AG04449 (cell line): ENCODE results near the gene UST.

Experiments
- CTCF ChIA-PET: fragments of 350-600 bp; formaldehyde crosslinking; extraction: SDS; loops from one replicate; lab custom pipeline; 2021; ENCODE audit warnings: antibody characterized with exemption; lab: Yijun Ruan, JAX
- POLR2A ChIA-PET: fragments of 400-600, 350-600 bp; formaldehyde crosslinking; extraction: SDS; loops from one replicate; lab custom pipeline; 2020; ENCODE audit warnings: antibody characterized with exemption, inconsistent platforms; lab: Yijun Ruan, JAX
- DNase-seq: peaks from one replicate; pipeline ENCODE4 v3.0.0-alpha.2; 2010; ENCODE audit warnings: low read depth, low spot score
- H3K4me3 ChIP-seq: 2 replicates; pipeline ENCODE4 v1.5.1; 2011; ENCODE audit warnings: low read depth, mild to moderate bottlenecking, control low read depth, low read length
- CTCF ChIP-seq: IDR thresholded peaks from one replicate; pipeline ENCODE4 v1.5.1; 2011; ENCODE audit warnings: mild to moderate bottlenecking, moderate library complexity, low read length, control low read depth, inconsistent platforms; ENCODE audit not compliant: insufficient read depth; ENCODE audit errors: missing control alignments

The UST gene

GRCh38 chr6:148890652-148891404 lies 144.0 kb downstream of the UST start:
- ChIA-PET POLR2A (no interaction called here), CTCF (interaction anchor here (2.2 kb wide), 1 partner anchor 313 kb away, joined by 6 read pairs; no protein-coding TSS in a partner anchor)
- no peak overlapping the region for H3K4me3 ChIP-seq
- no peak for DNase-seq
- no peak for TF ChIP-seq CTCF

DNA sequence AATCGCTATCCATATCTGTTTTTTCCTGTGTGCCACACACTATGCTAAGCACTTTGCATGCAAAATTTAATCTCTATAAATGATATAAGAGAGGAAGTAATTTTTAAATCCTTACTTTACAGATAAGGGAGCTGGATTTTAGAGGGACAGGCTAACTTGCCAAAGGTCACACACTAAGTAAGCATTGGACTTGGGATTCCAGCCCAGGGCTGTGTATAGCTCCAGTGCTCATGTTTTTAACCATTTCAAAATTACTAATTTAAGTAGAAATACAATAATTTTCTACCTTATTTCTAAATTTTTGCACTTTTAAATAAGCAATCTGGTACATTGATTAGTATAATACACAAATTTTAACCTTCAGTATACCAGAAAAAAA lies 144.6 kb downstream of the UST start:
- DNase-seq = no peak
- POLR2A ChIA-PET = no interaction called here
- CTCF ChIA-PET = interaction anchor here (2.2 kb wide), 1 partner anchor 313 kb away, joined by 6 read pairs; no protein-coding TSS in a partner anchor
- H3K4me3 ChIP-seq = no peak overlapping the region
- no peak for TF ChIP-seq CTCF

DNA sequence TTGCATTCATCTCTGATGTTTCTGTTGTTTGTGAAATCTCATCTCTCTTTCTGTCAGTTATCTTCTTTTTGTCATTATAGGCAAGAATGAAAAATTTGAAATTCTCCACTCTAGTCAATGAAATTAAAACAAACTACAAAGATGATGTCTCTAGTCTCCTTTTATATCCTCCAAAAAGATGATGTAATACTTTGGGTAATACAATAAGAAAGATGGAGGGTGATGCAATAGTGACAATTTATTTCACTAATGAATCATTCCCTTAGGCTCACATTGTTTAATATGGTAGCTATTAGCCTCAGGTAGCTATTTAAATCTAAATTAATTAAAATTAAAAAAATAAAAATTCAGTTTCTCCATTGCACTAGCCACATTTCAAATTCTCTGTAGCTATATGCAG lies 145.4 kb downstream of the UST start:
- H3K4me3 ChIP-seq = no peak overlapping the region
- CTCF ChIA-PET = interaction anchor here (2.2 kb wide), 1 partner anchor 314 kb away, joined by 6 read pairs; no protein-coding TSS in a partner anchor
- no peak for DNase-seq
- POLR2A ChIA-PET = no interaction called here
- no peak for TF ChIP-seq CTCF

DNA sequence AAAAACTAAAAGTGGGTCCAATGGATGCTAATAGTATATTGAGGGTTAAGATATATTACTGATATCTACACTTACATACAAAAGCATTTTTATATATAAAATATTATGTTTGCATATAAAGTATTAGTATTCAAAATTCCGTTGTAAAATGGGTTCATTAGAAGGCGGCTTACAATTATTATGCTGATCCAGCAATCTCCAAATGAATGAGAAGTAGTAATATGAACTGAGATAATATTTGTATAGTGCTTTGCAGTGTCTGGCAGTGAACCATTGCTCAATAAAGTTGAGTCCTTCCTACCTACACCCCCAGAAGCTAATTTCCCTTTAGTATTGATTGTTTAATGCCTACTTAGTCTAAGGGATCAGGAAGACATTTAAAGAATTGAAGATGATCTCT lies 146.2 kb downstream of the UST start:
- TF ChIP-seq CTCF = no peak
- ChIA-PET CTCF (interaction anchor here (0.7 kb wide), 1 partner anchor 55 kb away, joined by 3 read pairs; no protein-coding TSS in a partner anchor), POLR2A (no interaction called here)
- no peak overlapping the region for H3K4me3 ChIP-seq
- DNase-seq = no peak

- ChIA-PET POLR2A (no interaction called here), CTCF (interaction anchor here (0.7 kb wide), 1 partner anchor 55 kb away, joined by 3 read pairs; no protein-coding TSS in a partner anchor)
- no peak for DNase-seq
- TF ChIP-seq CTCF = no peak
- H3K4me3 ChIP-seq = no peak overlapping the region
These were observed 146.7 kb downstream of the UST start for GRCh38 chr6:148893481-148893880.

- ChIA-PET POLR2A (no interaction called here), CTCF (no interaction called here)
- no peak for TF ChIP-seq CTCF
- DNase-seq = no peak
- H3K4me3 ChIP-seq = no peak overlapping the region
These were observed 151.7 kb downstream of the UST start for GRCh38 chr6:148898376-148899014.
